Stimulated activated effector memory CD8-positive, alpha-beta T cell treated with anti-CD3 and anti-CD28 coated beads, Interleukin-12 subunit alpha, Interleukin-12 subunit beta, amount 100 ng/mL, for 72 hours (primary cell): ENCODE data around the gene RBM5.
A peak's percentile ranks its signal among the peaks of the same experiment; 100 is the strongest.

ENCODE experiments used
- ATAC-seq: fragments of 150-1000 bp; cut with Tn5 transposase; 2 replicates; pipeline ENCODE4 v1.10.0; 2021
- DNase-seq, 2 donors: peaks; one replicate each; pipeline ENCODE4 v3.0.0; 2021 to 2022; ENCODE audit warnings: low spot score in 2 of 2
- H3K27ac Mint-ChIP-seq: one replicate; pipeline ENCODE4 v1.8.0; 2022; ENCODE audit warnings: mild to moderate bottlenecking, mixed read lengths
- H3K36me3 Mint-ChIP-seq: one replicate; pipeline ENCODE4 v1.8.0; 2022; ENCODE audit warnings: mild to moderate bottlenecking, mixed read lengths
- H3K4me1 Mint-ChIP-seq: one replicate; pipeline ENCODE4 v1.8.0; 2022; ENCODE audit warnings: mixed read lengths
- H3K4me3 Mint-ChIP-seq: one replicate; pipeline ENCODE4 v1.8.0; 2022; ENCODE audit warnings: mild to moderate bottlenecking, mixed read lengths
- H3K9me3 Mint-ChIP-seq: one replicate; pipeline ENCODE4 v1.8.0; 2022; ENCODE audit warnings: mixed read lengths

Gene RBM5

DNA sequence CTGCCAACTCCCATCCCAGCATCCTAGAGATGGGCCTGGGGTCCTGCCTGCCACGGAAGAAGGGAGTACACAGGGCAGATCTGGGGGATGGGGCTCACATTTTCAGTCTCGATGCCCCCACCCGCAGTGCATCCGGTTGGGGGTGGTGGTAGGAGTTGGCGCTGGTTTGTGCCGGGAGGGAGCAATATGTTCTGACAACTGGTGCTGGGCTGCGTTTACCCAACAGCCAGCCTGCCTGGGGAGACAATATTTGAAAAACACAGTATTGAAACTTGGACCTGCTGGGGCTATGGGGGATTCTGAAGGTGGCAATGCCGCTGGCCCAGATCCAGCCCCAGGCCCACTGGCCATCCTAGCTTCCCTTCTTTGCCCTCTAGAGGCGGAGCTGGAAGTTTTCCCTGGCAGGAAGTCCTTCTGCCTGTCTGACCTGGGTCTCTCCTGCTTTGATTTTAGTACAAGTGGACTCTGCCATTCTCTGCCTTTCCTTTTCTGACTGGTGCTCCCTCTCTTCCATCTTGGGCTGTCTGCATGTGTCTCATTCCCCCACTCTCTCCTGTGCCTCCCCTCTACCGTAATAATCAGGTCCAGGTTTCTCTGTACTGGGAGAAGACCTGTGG, 69.9 kb downstream of the RBM5 start:
- DNase-seq (no peak), ATAC-seq (no peak)
- no peaks in the 10 kb centered on the region for H3K36me3 Mint-ChIP-seq
- H3K4me3 Mint-ChIP-seq: no peak overlapping the region
- H3K27ac Mint-ChIP-seq: no peak overlapping the region
- H3K4me1 Mint-ChIP-seq: peaks cover 17% of the 10 kb centered on the region
- H3K9me3 Mint-ChIP-seq: no peaks in the 10 kb centered on the region

DNA sequence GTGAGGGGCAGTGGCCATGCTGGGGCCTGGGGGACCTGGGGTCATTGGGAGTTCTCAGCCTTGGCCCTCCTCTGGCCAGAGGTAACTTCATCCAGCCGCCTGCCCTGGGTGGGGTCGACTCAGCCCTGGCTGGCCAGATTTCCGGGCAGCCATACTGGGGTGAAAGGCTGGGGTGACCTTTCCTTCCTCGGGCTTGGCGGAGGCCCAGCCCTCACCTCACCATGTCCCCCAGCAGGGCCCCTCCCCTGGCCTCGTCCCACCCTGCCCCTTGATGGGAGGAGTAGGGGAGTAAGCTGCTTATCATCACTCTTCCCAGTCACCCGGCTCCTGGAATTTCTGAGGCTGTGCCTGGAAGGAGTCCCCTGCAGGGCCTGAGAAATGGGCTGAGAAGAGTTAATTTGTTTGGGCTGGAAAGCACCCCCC, 71.9 kb downstream of the RBM5 start:
- no peak for DNase-seq
- Mint-ChIP-seq H3K4me1 (peaks cover 10% of the 10 kb centered on the region), H3K27ac (no peak overlapping the region), H3K4me3 (no peak overlapping the region), H3K36me3 (no peaks in the 10 kb centered on the region), H3K9me3 (no peaks in the 10 kb centered on the region)
- no peak for ATAC-seq

DNA sequence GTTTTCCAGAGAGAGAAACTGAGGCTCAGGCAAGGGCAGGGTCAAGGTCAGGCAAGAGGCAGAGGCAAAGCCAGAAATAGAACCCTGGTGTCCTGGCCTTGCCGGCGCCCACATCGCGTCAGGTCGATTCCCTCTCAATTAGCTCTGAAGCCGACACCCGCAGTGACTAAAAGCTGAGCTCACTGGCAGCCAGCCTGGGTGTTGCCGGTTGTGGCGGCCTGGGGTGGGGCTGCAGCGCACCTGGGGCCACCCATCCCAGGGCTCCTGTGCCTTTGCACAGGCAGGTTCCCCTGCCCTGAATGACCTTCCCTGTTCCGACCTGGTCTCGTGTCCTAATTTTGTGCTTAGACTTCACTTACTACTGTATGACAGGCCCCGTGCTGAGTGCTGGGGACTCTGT, 72.6 kb downstream of the RBM5 start:
- no peak for ATAC-seq
- Mint-ChIP-seq H3K27ac (no peak overlapping the region), H3K4me3 (no peak overlapping the region), H3K4me1 (peaks cover 3% of the 10 kb centered on the region), H3K36me3 (no peaks in the 10 kb centered on the region), H3K9me3 (no peaks in the 10 kb centered on the region)
- DNase-seq: no peak

DNA sequence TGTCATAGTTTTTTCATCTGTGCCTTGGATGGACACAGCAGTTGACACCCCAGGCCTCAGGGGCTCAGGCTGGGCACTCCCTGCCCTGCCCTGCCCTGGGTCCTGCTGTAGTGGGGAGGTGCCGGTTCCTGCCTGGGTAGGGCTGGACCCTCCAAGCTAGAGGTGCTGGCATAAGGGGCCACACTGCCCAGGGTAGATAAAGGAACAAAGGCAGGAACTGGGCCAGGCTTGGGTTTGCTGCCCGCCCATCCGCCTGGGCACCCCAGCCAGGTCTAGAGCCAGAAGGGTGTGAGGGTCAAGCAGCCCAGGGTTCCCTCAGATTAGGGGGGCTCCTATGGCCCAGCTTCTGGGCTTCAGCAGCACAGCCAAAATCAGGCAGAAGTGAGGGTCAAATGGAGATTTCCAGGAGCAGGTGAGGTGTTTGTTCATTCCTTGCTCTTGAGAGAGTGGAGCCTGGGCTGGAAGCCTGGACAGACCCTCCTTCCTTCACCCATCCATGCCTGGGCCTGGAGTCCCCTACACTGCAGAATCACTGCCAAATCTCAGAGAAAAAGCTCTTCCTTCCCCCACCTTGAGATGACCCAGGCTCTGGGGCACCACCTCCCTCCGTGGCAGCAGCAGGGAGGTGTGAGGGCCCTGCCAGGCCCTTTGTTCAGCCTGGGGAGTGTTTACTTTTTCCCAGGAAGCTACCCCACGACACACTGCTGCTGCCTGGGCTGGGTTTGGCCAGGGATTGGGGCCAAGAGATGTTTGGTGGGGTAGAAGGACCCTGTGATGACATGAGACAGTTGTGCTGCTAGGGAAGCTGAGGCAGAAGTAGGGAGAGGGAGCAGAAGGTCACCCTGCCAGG, 73.5 kb downstream of the RBM5 start:
- Mint-ChIP-seq H3K36me3 (no peaks in the 10 kb centered on the region), H3K9me3 (no peaks in the 10 kb centered on the region), H3K4me1 (no peaks in the 10 kb centered on the region), H3K4me3 (no peak overlapping the region), H3K27ac (peak overlapping the region; percentile 23)
- DNase-seq: no peak
- ATAC-seq: no peak

DNA sequence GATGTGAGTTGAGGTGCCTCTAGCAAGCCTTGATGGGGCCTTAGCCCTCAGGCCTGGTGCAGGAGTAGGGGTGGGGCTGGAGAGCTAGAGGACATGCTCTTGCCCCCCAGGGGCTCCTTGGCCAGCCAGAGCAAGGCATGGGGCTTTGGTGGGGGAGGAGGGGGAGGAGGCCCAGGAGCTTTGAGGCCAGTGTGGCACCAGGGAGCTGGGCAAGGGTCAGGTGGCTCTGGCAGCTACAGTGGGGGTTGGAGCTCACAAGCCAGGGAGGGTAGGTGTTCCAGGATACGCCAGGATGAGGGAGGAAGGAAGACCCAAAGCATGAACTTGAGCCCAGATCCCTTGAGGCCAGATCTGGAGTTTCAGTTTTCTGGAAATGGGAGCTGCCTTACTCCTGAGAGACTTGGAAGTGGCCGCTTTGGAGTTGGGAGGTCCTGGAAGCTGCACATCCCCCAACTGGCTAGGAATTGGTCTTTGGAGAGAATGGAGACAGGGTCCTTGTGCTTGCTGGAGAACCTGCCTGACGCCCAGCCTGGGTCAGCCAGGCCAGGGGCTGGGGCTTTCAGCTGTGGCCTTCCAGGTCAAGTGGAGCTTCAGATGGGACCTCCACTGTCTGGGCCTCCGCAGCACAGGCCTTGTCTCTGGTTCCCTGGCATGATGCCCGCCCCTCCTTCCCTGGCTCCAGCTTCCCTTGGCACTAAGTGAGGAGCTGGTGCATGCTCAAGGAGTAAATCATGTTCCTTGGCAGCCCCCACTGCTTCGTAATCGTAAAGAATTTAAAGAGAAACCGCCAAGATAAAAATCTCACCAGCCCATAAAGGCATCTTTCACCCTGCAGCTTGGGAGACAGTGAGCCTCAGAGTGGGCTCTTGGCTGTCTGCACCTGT, 75.1 kb downstream of the RBM5 start:
- no peak for DNase-seq
- no peaks in the 10 kb centered on the region for H3K36me3 Mint-ChIP-seq
- no peak for ATAC-seq
- no peak overlapping the region for H3K4me3 Mint-ChIP-seq
- H3K9me3 Mint-ChIP-seq: no peaks in the 10 kb centered on the region
- no peak overlapping the region for H3K27ac Mint-ChIP-seq
- no peaks in the 10 kb centered on the region for H3K4me1 Mint-ChIP-seq

DNA sequence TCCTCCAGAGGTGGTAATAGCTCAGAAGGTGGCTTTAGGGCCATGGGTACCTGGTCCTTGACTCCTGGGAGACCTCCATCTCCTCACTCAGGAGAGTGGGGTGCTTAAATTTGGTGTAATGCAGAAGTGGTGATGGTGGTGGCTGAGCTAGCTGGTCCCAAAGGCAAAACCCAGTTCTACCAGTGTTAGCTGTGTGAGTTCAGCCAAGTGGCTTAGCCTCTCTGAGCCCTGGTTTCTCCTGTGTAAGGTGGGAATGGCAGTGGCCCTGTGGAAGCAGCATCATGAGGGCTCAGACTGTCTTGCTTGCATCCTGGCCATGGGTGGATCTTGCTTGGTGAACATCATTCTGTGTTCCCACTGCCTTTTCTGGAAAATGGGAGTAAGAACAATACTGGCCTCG, 75.8 kb downstream of the RBM5 start:
- Mint-ChIP-seq H3K36me3 (no peaks in the 10 kb centered on the region), H3K4me1 (no peaks in the 10 kb centered on the region), H3K4me3 (no peak overlapping the region), H3K9me3 (no peaks in the 10 kb centered on the region), H3K27ac (peak overlapping the region; percentile 78)
- no peak for ATAC-seq
- no peak for DNase-seq

DNA sequence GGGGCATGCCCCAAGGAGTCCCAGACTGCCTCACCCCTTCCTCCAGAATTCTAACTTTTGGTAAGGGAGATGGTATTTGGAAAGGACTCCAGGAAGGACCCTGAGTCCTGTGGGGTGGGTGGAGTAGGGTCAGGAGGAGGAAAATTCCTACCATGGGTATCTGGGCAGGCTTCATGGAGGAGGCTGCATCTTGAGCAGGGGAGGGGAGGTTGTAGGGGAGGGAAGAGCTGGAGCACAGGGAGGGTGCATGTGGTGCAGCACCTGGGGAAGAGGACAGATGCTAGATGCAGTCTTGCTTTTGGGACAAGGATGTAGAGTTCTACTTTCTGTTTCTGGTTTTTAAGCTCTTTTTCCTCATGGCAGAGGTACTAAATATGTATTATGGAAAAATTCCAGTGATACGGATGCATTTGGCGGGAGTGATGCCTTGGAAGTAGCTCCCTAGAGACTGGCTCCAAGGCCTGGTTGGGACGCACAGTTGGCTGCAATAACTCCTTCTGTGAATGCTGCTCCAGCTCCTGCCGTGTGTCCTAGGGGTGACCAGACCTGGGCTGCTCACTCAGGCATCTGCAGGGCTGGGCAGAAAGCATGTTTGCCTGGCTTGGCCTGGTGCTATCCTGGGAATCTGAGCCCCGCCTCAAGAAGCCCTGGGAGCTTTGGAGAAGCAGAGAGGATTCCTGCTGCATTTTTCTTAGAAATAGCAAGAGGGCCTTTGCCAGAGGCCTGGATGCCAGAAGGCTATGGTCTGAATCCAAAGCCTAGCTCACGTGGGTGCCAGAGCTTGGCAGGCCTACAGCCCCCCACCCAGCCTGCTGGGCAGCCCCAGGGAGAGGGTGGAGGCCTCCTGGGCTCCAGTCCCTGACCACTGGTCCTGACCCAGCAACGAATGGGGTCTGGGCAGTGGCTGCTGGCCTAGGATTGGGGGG, 76.5 kb downstream of the RBM5 start:
- ATAC-seq (no peak), DNase-seq (no peak)
- H3K27ac Mint-ChIP-seq: peak overlapping the region; percentile 78
- no peaks in the 10 kb centered on the region for H3K4me1 Mint-ChIP-seq
- H3K4me3 Mint-ChIP-seq: no peak overlapping the region
- no peaks in the 10 kb centered on the region for H3K36me3 Mint-ChIP-seq
- no peaks in the 10 kb centered on the region for H3K9me3 Mint-ChIP-seq

DNA sequence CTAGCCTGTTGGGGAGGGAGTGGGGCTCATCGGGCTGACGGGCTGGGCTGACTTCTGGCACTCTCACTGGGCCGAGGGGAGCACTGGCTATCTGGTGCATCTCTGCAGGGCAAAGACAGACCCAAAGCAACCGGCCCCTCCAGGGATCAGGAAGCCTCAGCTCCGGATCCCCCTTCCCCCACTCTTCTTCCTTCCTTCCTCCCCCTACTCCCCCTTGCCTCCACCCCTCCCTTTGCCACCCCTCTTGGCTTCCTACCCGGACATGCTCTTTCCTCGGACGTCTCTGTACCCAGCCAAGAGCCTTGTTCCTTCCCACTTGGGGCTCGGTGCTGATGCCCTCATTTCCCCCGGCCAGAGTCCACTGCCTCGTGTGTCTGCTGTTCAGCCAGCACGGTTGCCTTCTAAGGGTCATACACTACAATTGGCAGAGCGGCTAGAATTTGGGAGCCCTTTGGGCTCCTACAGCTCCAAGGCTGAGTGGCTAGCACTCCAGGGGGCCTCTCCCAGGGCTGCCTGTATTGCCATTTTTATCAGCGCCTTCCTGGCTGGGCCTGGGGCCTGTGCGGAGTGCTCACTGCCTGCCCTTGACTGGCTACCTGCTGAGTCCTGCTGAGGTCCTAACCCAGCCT, 77.3 kb downstream of the RBM5 start:
- DNase-seq (no peak), ATAC-seq (no peak)
- H3K4me3 Mint-ChIP-seq: no peak overlapping the region
- H3K27ac Mint-ChIP-seq: no peak overlapping the region
- H3K36me3 Mint-ChIP-seq: no peaks in the 10 kb centered on the region
- no peaks in the 10 kb centered on the region for H3K9me3 Mint-ChIP-seq
- no peaks in the 10 kb centered on the region for H3K4me1 Mint-ChIP-seq

DNA sequence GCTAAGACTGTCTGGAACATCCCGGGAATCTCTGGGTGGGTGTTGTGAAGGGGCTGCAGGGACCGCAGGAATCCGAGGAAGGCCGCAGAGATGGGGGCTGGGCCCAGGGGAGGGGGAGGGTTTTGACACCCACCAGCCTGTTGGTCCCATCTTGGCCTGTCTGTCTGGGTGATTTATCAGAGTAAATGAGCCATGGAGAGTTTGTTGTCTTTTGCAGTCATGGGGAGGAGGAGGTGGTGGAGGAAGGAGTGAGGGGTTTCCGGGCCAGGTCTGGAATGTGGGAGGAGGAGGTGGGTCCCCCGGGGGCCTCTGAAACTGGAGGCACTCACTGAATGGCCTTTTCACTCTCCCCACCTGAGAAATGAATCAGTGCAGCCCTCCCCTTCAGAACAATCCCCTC, 77.9 kb downstream of the RBM5 start:
- no peak overlapping the region for H3K4me3 Mint-ChIP-seq
- no peak overlapping the region for H3K27ac Mint-ChIP-seq
- no peak for ATAC-seq

DNA sequence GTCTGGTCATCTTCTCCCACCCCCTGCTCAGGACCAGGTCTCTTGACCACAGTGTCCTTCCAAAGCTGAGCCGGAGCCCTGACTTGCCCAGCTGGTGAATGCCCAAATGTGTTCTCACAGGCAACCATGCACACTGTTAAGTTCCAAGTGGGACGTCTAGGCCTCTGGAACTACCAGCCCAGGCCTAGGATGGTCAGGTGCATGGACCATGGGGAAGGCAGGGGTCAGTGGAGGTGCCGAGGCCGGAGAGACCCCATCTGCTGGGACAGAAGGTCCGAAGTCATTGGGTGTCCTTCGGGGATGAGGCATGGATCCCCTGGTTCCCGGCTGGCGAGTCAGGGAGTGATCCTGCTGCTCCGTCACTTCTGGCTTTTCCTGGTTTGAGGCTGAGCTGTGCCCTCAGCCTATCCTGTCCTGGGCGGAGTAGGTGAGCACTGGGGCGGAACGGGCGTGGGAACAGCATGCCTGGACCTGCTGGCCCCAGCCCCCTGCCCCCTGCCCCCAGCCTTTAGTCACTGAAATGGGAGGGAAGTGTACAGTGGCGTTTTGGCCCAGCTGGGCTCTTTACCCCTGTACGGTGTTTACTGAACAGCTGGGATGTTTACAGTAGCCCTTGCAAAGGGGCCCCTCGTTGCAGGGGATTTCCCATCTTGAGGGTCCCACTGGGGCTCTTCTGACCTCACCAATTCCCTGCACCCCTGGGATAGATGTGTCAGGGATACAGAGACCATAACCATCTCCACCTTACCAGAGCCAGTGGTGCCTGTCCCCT, 78.5 kb downstream of the RBM5 start:
- H3K27ac Mint-ChIP-seq: peak overlapping the region; percentile 33

More for the DNA sequence above, 77.9 kb downstream of the RBM5 start:
- no peak for DNase-seq
- no peaks in the 10 kb centered on the region for H3K4me1 Mint-ChIP-seq
- H3K9me3 Mint-ChIP-seq: no peaks in the 10 kb centered on the region
- no peaks in the 10 kb centered on the region for H3K36me3 Mint-ChIP-seq

DNA sequence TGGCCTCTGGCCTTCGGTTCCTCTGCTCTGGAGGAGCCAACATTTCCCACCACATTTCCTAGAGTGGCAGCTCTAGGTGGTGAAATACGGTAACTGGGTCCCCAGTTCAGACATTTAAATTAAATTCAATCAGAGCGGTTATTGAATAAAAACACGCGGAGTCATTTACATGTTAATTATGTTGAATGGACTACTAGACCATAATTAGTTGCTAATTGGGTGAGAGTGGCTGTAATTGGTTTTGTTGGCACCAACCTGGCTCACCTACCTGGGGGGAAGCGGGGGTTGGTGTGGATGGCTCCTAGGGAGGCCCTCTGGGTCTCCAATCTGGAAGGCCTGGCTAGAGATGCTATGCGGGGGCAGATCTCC, 79.1 kb downstream of the RBM5 start:
- Mint-ChIP-seq H3K4me3 (no peak overlapping the region), H3K27ac (peak overlapping the region; percentile 33), H3K4me1 (no peaks in the 10 kb centered on the region), H3K9me3 (no peaks in the 10 kb centered on the region), H3K36me3 (no peaks in the 10 kb centered on the region)
- DNase-seq (no peak), ATAC-seq (no peak)

More for the DNA sequence above, 78.5 kb downstream of the RBM5 start:
- DNase-seq (no peak), ATAC-seq (no peak)
- Mint-ChIP-seq H3K4me1 (no peaks in the 10 kb centered on the region), H3K4me3 (no peak overlapping the region), H3K36me3 (no peaks in the 10 kb centered on the region), H3K9me3 (no peaks in the 10 kb centered on the region)

DNA sequence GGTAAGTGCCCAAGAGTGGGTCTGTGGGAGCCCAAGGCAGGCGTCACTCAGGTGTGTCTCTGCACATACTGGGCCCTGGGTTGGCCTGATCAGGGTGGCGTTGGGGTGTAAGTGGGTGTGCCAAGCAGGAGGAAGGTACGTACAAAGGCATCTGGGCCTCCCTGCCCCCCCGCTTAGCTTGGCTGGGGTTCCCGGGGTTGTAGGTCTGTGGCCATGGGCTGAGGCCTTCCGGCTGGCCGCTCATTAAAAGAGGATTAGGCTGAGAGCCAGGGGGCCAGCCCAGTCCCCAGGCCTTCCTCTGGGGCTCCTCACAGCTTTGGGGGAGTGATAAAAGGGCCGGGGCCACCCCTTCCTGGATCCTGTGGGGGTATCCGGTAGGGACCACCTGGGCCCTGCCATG, 79.7 kb downstream of the RBM5 start:
- ATAC-seq (no peak), DNase-seq (no peak)
- no peak overlapping the region for H3K4me3 Mint-ChIP-seq
- H3K36me3 Mint-ChIP-seq: no peaks in the 10 kb centered on the region
- no peaks in the 10 kb centered on the region for H3K9me3 Mint-ChIP-seq
- peaks cover under 1% of the 10 kb centered on the region for H3K4me1 Mint-ChIP-seq
- H3K27ac Mint-ChIP-seq: peak overlapping the region; percentile 33
